Heart right ventricle (tissue), 16 donors: Measurements from ENCODE around the gene SPINK13. TPM values are rescaled to one million over a fixed set of nuclear protein-coding genes. Genes with fewer than 3 reads are reported as not detected.

Experiments used
- ATAC-seq, 8 donors: fragments of 200-7000 bp; cut with Tn5 transposase; one replicate each; pipeline ENCODE4 v1.9.1; 2020; ENCODE audit warnings: mild to moderate bottlenecking in 8 of 8, moderate library complexity in 8 of 8, moderate number of reproducible peaks in 1 of 8
- DNase-seq, 2 donors: peaks; one replicate each; pipeline ENCODE4 v3.0.0-alpha.2; 2020
- H3K27ac ChIP-seq, 10 donors: fragments of 200-600 bp; sonication (generic) in 2 of 10; one replicate each; pipeline versions ENCODE4 v1.5.0 to v1.8.0; 2020 to 2022; ENCODE audit warnings: mild to moderate bottlenecking in 3 of 10
- H3K27me3 ChIP-seq, 7 donors: fragments of 200-600 bp; one replicate each; pipeline ENCODE4 v1.8.0; 2021 to 2022; ENCODE audit warnings: mild to moderate bottlenecking in 2 of 7
- H3K36me3 ChIP-seq, 9 donors: fragments of 200-600 bp; sonication (generic) in 1 of 9; one replicate each; pipeline versions ENCODE4 v1.5.0 to v1.8.0; 2020 to 2022; ENCODE audit warnings: mild to moderate bottlenecking in 2 of 9
- H3K4me1 ChIP-seq, 9 donors: fragments of 200-600 bp; sonication (generic) in 1 of 9; one replicate each; pipeline versions ENCODE4 v1.5.0 to v1.8.0; 2020 to 2022; ENCODE audit warnings: mild to moderate bottlenecking in 4 of 9
- H3K4me3 ChIP-seq, 10 donors: fragments of 200-600 bp; sonication (generic) in 2 of 10; one replicate each; pipeline versions ENCODE4 v1.5.0 to v1.8.0; 2020 to 2022; ENCODE audit warnings: mild to moderate bottlenecking in 7 of 10, moderate library complexity in 2 of 10
- H3K9me3 ChIP-seq, 11 donors: fragments of 200-600 bp in 10 of 11; sonication (generic) in 2 of 11; one replicate each; pipeline versions ENCODE4 v1.5.0 to v1.8.0; 2013 to 2022; ENCODE audit warnings: mild to moderate bottlenecking in 2 of 11, control low read depth in 1 of 11, moderate library complexity in 1 of 11
- WGBS, 2 donors: extraction: QIAGEN DNeasy Blood & Tissue Kit; methylation state at CpG; one replicate each; pipeline ENCODE4 v1.1.7; 2013; ENCODE audit warnings: inconsistent platforms in 1 of 2; 5-methylcytosine and 5-hydroxymethylcytosine counted together
- intact Hi-C, 10 donors: fragments of 100-400 bp; cut with DNase I; formaldehyde crosslinking; loops; one replicate each; pipeline versions ENCODE4 v1.11.1 to v1.14.2; 2022
- long read RNA-seq, 3 donors: library from polyadenylated mRNA; unstranded; transcript quantifications; one replicate each; pipeline ENCODE4 v2.0.0, GENCODE V29; 2020 to 2021
- polyA plus RNA-seq, 2 donors: library from polyadenylated mRNA; stranded (reverse); fragments of 200-250 nt; gene quantifications; one replicate each; pipeline ENCODE4 v1.2.3, GENCODE V29; 2013
- total RNA-seq, 10 donors: library from RNA; stranded (reverse); fragmentation: NEBNext Ultra II Directional in 3 of 10; extraction: Animal tissue kit (Norgen Biotek cat#: 25700) in 3 of 10; gene quantifications; one replicate each; pipeline versions ENCODE4 v1.2.1 to v1.2.4, GENCODE V29; 2021 to 2023
- TF ChIP-seq, protein P1 (sequence below), 9 donors: fragments of 200-600 bp; sonication (generic) in 2 of 9; IDR thresholded peaks; one replicate each; pipeline versions ENCODE4 v1.5.0 to v1.8.0; 2021 to 2022; ENCODE audit warnings: antibody characterized with exemption in 9 of 9, mild to moderate bottlenecking in 5 of 9, moderate library complexity in 1 of 9
- donor health status: Arrhythmogenic right ventricular cardiomyopathy.
- donor health status: ischemic (EF 13 %, LVEDD 7.1; RV severe dilation, severe dysfunction).
- donor health status: healthy with polysubstance abuse.
- donor health status: DM: no; HTN: yes; CAD: no.
- donor health status: DM: no; HTN: no; CAD: no.
- donor health status: ischemic (EF 25% LVEDD 6.9; RV normal size, moderate dysfunction).
- donor health status: ischemic (EF 25% LVEDD 5.7; RV mildly dilated, moderate dysfunction).
- donor health status: healthy.
- donor health status: DM: yes; HTN: yes; CAD: no.
- donor health status: Ischemic cardiomyopathy.
- donor health status: ischemic (EF 35%, LVEDD 5.7; RV mildly dilated, moderate dysfunction).
- donor health status: nonischemic (EF 11% LVEDD 7.7; RV severe dilation, severe dysfunction).
- donor health status: DM: yes; HTN: yes; CAD: no.
- donor health status: PGD.
- donor health status: ischemic (EF 29% LVEDD 5.4; RV normal size, mild dysfunction).
- donor health status: nonischemic (EF 23%, LVEDD 6.1; RV moderate dilation, normal function).

Gene SPINK13
- total RNA-seq (not detected), polyA plus RNA-seq (under 1 TPM in 1 of 2 donors, not detected in 1; 0.32 TPM)
- long read RNA-seq, donor 1, result 0 reads
- long read RNA-seq, donor 2, result 0 reads
- long read RNA-seq, donor 3, result 0 reads

DNA sequence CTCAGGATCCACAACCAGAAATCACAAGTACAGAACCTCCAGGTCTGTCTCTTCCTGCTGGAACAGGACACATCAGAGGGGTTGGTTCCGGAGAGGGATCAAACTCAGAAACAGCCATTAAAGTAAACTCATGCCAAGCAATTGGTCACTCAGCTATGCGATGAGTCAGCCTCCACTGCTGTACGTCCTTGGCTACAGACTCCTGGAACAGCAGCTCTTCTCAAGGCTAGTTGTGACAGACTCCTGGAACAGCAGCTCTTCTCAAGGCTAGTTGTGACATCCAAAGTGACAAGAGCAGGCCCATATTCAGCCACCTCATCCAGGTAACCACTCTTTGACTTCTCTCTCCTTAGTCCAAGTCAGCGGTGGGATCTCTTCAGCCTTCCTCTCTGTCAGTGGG, at the start of gene SPINK13:
SPINK13 (plus strand) TSS at position 229 of the 400 bp plus-strand sequence. CDS start 1,279 bp downstream, outside the sequence.
- DNase-seq (no peak), ATAC-seq (peak in 2 of 8 donors; percentile 64 to 71)
- H3K4me3 ChIP-seq, result no peak within 1 kb of the TSS
- no peak within 1 kb of the TSS for H3K27ac ChIP-seq
- WGBS, 2 donors, result 76 to 84% methylated on average over 4 of the region's 4 CpGs
- TF ChIP-seq, protein P1, sequence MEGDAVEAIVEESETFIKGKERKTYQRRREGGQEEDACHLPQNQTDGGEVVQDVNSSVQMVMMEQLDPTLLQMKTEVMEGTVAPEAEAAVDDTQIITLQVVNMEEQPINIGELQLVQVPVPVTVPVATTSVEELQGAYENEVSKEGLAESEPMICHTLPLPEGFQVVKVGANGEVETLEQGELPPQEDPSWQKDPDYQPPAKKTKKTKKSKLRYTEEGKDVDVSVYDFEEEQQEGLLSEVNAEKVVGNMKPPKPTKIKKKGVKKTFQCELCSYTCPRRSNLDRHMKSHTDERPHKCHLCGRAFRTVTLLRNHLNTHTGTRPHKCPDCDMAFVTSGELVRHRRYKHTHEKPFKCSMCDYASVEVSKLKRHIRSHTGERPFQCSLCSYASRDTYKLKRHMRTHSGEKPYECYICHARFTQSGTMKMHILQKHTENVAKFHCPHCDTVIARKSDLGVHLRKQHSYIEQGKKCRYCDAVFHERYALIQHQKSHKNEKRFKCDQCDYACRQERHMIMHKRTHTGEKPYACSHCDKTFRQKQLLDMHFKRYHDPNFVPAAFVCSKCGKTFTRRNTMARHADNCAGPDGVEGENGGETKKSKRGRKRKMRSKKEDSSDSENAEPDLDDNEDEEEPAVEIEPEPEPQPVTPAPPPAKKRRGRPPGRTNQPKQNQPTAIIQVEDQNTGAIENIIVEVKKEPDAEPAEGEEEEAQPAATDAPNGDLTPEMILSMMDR (IDR thresholded peaks at IDR 0.05), result no peak
- intact Hi-C loops, result no loop called here
- H3K4me1 ChIP-seq, result no peaks in the 10 kb centered on the region
- no peaks in the 10 kb centered on the region for H3K27me3 ChIP-seq
- H3K9me3 ChIP-seq, result peaks cover 0 to 14% (median 4%) of the 10 kb centered on the region in 11 donors
- no peaks in the 10 kb centered on the region for H3K36me3 ChIP-seq

DNA sequence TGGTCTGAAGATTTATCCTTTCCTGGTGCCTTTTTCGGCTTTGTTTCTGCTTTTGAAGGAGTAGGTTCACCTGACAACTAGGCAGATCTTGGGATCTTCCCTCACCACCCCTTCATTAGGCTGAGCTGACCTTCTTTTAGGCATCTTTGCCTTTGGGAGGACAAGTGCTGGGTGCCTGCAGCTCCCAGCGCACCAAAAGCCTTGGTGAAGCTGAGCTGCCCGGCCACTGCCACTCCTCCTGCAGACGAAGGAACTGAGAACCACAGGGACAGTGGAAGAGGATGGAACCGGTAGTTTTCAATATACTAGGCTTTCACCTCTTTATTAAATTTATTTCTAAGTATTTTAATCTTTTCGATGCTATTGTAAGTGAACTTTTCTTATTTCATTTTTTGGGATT, 47.1 kb upstream of the SPINK13 start:
- WGBS, 2 donors, result 81 to 84% methylated on average over 6 of the region's 6 CpGs
- Histone ChIP-seq H3K9me3 (peaks cover 0 to 6% (median 0%) of the 10 kb centered on the region in 11 donors), H3K4me1 (no peaks in the 10 kb centered on the region), H3K27me3 (no peaks in the 10 kb centered on the region), H3K36me3 (no peaks in the 10 kb centered on the region), H3K27ac (no peak overlapping the region), H3K4me3 (no peak overlapping the region)
- ATAC-seq (no peak), DNase-seq (no peak)
- intact Hi-C loops, result no loop called here
- TF ChIP-seq, protein P1 (IDR thresholded peaks at IDR 0.05), result no peak

DNA sequence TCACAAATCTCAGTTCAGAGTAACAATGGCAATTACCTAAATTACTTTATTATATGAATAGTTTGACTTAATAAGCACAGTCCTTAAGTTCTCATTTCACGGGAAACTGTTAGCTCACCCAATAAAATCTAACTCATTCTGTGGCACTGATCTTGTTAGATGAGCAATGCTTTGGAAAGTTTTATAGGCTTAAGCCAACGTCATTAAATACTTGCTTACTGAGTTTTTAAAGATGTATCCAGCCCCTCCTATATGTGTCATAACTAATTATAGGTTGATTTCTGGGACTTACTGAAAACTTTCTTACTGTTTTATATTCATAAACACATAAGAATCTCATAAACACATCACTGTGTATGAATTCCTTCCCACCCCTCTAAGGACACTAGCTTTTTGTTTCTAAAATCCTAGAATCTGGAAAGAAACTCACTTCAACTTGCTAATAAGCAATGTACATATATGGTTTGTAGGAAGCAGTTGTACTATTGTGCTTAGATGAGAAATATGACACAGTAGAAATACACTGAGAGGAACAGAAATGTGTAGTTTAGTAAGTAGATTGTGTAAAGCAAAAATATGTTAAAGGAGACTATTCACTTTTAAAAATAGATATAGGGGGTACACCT, 44.4 kb upstream of the SPINK13 start:
- H3K4me1 ChIP-seq, result no peaks in the 10 kb centered on the region
- no peaks in the 10 kb centered on the region for H3K27me3 ChIP-seq
- no peak overlapping the region for H3K27ac ChIP-seq
- no peak overlapping the region for H3K4me3 ChIP-seq
- intact Hi-C loops, result no loop called here
- TF ChIP-seq, protein P1 (IDR thresholded peaks at IDR 0.05), result no peak
- ATAC-seq (no peak), DNase-seq (no peak)
- no peaks in the 10 kb centered on the region for H3K36me3 ChIP-seq
- no peaks in the 10 kb centered on the region for H3K9me3 ChIP-seq
- 74 to 78% methylated on average over 2 of the region's 2 CpGs for WGBS, 2 donors

GRCh38 chr5:148228392-148228984, 40.1 kb upstream of the SPINK13 start:
- Histone ChIP-seq H3K9me3 (no peaks in the 10 kb centered on the region), H3K4me1 (no peaks in the 10 kb centered on the region), H3K36me3 (no peaks in the 10 kb centered on the region), H3K4me3 (no peak overlapping the region), H3K27me3 (no peaks in the 10 kb centered on the region), H3K27ac (no peak overlapping the region)
- intact Hi-C loops, result no loop called here
- ATAC-seq (no peak), DNase-seq (no peak)
- WGBS, 2 donors, result 90 to 93% methylated on average over 3 of the region's 3 CpGs
- TF ChIP-seq, protein P1 (IDR thresholded peaks at IDR 0.05), result no peak
